GM21381 (cell line): ENCODE results near the gene FAP.

ENCODE experiments used
- ATAC-seq: cut with Tn5 transposase; IDR thresholded peaks from one replicate; pipeline ENCODE4 v1.9.1; 2021; ENCODE audit warnings: mild to moderate bottlenecking, moderate library complexity; ENCODE audit not compliant: unreplicated experiment

Gene FAP, protein sequence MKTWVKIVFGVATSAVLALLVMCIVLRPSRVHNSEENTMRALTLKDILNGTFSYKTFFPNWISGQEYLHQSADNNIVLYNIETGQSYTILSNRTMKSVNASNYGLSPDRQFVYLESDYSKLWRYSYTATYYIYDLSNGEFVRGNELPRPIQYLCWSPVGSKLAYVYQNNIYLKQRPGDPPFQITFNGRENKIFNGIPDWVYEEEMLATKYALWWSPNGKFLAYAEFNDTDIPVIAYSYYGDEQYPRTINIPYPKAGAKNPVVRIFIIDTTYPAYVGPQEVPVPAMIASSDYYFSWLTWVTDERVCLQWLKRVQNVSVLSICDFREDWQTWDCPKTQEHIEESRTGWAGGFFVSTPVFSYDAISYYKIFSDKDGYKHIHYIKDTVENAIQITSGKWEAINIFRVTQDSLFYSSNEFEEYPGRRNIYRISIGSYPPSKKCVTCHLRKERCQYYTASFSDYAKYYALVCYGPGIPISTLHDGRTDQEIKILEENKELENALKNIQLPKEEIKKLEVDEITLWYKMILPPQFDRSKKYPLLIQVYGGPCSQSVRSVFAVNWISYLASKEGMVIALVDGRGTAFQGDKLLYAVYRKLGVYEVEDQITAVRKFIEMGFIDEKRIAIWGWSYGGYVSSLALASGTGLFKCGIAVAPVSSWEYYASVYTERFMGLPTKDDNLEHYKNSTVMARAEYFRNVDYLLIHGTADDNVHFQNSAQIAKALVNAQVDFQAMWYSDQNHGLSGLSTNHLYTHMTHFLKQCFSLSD

DNA sequence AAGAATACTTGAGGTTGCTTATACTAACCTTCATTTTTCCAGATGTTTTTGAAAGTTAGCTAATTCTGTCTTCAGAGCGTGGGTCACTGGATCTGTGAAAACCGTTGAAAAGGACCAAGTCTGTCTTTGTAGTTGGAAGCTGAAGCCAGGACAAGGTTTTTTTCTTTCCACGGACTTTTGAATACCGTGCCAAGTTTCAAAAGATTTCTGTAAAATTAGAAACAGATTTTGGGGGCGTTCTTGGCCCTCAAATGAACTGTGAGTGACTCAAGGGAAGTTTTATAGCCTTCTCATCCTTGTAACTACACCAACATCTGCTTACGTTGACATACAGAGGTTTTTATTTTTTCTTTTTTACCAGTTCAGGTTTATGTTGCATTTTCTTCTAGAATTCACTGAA, at the start of gene FAP:
TSS of gene FAP (minus strand) at position 152 of the 400 bp plus-strand sequence. CDS start at position 34, 118 bp downstream.
- no peak for ATAC-seq

DNA sequence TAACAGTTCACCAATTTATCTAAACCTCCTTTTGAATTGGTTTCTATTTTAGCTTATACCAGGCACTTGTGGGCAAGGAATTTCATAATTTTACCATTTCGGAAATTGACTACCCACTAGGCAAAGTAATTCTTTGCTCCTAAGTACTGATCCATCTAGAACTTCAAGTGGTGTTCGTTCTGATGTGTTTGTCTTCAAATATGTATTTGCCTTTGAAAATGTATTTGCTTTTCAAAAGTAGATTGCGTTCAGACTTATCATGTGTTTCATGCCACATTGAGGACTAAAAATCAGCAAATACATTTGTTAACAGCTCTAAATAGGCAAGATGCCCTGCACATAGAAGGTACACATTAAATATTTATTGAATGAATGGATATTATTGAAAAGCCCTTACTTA, 48.5 kb upstream of the FAP start:
- ATAC-seq: no peak

DNA sequence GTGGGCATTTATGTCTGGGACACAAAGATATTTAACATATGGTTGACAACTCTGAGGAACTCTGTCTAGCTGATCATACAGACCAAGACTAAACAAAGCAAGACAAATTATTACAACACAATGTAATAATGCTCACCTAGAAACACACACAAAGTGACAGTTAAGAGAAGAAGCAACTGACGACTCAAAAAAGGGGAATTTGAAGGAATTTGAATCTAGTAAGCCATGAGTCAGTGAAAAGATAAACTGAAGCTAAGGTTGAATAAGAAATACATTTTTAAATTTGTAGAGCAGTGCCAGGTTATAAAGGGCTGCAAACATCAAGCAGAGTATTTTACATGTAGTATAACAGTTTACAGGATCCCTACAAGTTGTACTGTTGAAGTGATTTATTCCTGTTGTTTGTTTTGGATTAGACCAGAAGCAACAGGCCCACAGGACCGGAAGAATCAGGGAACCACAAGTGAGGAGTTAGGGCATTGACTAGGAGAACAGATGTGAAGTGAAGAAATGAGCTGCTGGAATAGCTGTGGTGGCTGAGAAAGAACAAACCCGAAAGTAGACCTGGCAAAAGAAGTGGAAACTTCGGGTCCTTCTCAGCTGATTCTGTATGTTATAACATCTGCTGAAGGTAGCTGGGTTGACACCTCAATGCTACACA, 39.6 kb upstream of the FAP start:
- no peak for ATAC-seq

DNA sequence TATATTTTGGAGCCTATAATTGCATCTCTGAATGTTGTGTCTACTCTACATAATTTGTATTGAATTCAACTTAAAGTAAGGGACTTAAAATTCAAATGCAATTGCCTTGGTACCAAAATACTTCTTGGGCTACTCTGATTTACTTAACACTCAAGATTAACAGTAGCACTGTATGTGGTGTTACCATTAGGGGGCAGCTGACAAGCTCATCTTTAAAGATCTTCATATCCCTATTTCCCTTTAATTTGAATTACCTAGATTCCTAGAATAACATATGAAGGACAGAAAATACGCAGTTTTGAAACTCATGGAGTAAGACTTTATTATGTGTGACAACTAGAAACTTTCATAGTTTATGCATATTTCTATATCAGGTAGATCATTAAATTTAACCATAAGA, 37.4 kb upstream of the FAP start:
- no peak for ATAC-seq

DNA sequence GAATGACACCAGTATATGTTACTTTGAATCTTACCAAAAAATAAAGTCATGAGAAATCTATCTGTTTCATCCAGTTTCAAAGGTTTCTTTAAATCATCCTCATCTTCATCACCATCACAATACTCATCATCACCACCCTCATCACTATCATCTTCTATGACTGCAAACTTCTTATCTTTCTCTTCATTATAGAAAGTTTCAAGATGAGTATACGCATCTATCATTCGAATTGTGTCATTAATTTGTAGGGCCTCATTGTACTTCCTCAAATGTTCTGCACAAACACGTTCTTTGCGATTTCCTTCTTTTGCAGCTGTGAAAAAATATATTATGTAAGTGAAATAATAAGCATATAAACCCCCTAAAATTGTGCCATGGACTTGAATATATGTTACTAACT, 34.1 kb upstream of the FAP start:
- ATAC-seq: no peak

DNA sequence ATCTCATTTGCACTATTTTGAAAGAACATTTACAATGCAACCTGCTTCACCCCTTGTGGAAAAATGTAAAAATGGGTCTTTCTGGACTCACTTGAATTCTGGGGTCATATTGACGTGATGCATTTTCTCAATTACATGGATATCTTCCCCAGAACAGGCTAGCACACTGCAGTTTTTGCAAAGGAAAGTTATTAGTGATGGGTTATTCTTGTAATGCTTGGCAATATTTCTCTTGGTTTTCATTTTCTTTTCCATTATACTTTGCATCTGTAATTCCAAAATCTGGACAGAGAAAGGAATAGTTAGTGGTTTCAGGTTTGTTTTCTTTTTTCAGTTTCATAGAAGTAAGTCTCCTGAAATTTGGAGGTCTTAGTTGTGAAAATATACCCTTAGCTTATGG, 24.8 kb upstream of the FAP start:
- no peak for ATAC-seq

DNA sequence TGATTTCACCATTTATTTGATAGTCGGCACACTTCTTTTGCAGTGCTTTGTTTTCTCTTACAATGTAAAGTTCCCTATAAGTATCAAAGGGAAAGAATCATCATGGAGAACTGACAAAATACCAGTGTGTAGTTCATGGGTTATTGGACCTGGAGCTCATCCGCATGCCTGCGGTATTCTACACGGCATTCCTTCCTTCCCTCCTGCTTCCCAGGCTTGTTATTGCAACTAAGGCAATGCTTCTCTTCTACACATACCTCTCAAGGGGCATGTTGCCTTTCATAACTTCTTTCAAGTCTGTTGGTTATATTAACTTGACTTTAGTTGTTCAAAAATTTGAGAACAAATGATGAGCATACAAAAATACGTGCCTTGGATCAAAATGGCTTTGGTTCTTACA, 24.3 kb upstream of the FAP start:
- no peak for ATAC-seq

DNA sequence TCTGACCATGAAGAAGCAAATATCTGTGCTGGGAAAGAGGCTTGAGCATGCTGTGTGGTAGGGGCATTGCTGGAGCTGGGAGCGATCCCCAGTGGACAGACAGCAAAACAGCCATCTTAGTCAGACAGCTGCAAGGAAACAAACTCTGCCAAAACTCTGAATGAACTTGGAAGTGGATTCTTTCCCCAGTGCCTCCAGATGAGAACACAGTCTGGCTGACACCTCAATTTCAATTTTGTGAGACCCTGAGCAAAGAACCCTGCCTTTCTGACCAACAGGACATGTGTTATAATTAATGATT, 23.2 kb upstream of the FAP start:
- ATAC-seq: no peak

DNA sequence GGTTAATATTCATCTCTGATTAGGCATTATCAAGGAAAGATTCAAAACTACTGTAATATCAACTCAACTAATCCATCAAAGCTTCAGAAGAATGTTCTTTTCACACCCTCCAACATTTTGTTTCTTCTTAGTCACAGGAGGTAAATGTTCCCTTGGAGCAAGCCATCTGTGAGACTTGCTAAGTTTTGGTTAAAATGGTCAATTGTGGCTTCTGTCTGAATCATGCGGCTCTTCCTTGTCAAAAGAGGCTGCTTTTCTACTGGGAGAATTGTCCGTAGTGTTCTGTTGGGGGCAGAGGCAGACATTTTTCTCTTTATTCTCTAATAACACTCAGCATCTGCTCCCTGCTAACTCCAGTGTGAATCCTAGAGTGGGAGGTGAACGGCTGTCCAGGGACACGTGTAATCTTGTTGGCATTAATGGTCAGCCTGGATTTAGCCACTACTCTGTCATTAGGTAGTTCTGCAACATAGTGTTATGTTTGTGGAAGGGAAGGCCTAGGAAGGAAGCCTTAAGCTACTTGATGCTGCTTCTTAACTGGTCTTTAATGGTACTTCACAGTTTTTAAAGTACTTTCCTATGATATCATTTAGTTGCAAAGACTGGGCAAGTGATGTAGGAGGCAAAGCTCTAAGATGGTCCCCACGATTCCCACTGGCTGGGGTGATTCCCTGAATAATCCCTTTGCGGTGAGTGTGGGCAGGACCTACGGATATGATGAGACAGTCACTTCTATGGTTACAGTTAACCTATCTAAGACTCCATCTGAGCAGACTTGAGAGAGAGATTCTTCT, 22.6 kb upstream of the FAP start:
- ATAC-seq: no peak

DNA sequence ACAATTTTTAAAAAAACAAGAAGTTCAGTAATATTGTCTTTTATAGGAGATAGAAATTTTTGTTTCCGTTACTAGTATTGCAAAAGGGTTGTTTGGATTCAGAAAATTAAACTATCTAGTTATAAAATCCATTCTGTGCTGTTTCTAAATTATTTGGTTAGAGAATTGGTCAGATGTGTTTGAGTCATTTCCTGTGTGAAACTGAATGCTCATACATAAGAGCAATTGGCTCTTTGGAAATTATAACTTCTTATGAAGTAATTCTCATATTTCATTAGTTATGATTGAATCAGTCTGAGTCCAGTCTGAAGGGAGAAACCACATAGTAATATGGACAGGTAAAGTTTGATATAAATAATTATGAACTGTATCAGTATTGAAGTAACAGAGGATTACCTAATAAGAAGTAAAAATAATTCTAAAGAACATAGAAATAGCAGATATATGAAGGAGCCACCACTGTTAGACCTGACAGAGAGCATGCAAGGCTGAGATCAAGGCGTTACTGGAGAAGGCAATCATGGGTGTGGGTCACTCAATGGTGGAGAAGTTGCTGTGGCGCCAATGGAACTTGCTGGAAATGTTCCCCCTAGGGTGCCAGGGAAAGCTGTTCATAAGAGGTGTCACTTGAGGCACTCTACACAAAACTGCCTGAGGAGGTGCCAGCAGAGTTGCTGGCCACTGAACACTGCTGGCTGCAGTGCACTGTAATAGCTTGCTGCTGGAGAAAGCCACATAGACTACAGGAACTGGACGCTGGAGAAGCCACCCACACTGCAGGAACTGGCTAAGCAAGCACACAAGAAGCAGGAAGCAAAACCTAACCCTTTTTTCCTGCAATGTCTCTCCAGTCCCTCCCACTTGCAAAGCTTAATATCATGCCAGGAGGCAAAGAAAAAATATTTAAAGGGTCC, 18.0 kb upstream of the FAP start:
- ATAC-seq: peak; percentile 47

DNA sequence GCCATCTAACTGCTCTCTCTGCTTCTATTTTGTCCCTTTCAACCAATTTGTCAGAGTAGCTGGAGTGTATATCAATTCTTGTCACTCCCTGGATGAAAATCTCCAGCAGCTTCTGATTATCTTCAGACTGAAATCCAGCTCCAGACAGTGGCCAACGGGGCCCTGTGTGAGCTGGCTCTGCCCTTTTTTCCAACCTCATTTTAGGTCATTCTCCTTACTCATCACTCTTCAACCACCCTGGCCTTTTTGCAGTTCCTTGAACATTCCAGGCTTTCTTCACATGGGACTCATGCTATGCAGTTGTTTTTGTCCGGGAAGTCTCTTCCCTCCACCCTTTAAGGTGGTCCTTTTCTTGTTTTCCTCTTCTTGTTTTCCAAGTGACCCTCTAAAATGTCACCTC, 15.4 kb upstream of the FAP start:
- no peak for ATAC-seq

DNA sequence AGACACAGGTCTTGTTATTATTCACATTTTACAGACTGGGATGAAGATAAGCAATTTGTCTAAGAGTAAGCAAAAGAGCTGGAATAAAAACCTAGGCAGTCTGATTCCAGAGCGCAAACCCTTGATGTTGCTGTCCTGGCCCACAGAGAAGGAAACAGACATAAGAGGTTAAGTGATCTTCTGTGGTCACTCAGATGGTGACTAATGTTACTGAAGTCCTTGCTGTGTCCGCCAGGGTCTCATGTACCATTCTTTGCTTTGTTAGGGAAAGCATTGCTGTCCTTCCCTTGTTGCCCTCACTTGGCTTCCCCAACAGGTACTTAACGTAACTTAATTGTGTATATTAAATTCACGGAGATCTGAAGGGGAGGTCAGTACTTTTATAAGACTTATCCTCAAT, 14.9 kb upstream of the FAP start:
- ATAC-seq: no peak

DNA sequence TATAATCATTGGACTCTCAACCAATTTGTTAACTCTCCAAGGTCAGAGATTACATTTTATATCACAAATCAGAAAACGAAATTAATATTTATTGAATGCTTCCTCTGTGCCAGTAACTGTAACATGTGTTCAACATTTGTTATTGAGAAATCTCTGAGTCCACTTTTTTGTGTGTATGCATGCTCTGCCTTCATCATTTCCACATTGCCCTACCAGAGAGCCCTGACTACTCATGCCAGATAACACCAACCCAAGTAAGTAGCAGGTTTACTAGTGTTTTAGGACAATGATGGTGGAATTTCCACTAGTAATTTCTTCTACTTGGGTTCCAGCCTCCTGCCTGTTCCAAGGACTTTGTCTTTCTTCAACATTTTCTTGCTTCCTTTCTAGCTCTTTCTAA, 14.2 kb upstream of the FAP start:
- no peak for ATAC-seq

DNA sequence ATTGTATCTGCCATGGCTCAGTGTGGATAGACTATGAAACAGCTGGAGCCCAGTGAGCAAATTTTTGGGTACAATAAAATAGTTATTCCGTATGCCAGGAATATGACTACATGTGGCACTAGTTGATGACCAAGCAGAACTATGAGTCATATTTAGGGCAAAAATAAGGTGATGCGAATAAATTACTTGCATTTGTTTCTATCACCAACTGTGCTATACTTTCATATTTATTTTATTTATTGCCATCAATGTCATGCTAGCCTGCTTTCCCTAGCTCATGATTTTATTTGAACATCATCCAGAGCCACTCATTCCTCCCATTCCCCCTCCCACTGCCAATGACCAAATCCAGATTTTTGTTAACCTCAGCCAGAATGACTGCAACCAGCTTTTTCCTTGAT, 13.3 kb upstream of the FAP start:
- no peak for ATAC-seq

DNA sequence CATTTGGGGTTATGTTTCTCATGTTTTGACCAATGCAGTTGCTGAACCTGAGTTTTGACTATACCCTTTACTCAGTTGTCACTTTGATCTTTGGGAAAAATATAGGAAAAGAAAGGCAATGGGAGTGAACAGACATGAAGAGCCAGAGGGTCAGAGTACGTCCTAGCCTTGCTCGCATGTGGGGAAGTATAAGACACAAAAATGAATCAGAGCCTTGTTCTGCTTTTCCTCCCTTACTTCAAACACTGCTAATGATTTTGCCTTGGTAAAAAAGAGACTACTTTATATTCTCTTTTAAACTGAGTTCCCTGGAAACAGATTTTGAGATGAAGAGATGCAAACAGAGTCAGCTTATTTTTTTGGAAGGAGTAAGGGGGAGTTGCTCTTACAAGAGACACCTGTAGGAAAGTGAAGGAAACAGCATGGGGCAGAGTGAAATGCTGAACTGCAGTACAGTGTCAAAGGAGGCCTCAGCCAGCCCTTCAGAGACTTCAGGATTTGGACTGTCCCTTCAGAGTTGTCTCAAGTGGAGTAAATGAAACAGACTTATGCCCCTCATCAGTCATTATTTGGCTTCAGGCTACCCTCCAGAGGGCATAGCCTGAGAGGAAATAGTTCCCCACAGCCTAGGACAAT, 11.1 kb upstream of the FAP start:
- ATAC-seq: no peak

DNA sequence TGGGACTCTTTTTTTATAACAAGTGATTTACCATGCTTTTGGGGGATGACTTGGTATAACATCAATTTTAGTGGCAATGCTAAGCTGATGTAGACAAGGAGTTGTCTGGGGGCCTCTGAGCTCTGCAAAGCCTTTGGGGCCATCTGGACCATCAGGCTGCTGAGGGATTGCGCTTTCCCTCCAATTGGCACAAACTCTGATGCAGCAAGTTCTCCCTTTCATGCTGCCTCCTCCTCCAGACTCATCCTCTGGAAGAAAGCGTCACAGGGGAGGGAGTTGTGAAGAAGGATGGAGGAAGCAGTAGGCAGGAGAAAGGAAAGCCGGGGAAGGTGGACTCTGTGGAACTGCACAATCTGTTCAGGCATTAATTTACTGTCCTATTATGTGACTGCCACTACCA, 10.2 kb upstream of the FAP start:
- no peak for ATAC-seq

DNA sequence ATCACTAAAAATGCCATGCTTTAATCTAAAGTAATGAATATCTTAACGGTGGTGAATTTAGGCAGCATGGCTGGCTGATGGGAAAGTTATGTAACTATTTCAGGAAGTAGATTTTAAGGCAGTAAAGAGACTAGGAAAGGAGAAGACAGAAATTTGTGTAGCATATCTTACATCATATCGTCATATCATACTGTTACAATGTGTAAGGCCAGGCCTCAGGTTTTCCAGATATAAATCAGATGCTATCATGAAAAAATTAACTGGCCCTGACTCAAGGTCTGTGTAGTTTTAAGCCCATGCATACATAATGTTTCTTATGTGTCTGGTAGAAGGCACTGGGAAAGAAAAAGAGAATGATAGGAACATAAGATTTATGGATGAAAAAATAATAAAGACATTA, 8.9 kb upstream of the FAP start:
- ATAC-seq: no peak

DNA sequence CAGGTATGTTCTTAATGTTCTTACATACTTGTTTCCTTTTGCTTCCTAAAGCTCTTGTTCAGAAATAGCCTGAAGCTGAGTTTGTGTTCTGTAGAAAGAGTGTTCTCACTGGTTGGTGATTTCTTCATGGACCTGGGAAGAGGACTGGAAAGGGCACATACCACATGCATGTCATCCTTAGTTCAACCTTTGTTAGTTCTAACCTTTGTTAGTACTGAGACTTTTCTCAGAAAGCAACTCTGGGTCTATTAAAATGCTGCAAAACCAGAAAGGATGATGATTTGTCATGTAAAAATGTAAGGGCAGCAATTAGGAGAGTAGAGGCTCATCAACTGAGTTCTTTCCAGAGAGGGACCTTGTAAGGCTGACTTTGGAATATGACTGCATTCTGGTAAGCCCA, 2.5 kb upstream of the FAP start:
- no peak for ATAC-seq

DNA sequence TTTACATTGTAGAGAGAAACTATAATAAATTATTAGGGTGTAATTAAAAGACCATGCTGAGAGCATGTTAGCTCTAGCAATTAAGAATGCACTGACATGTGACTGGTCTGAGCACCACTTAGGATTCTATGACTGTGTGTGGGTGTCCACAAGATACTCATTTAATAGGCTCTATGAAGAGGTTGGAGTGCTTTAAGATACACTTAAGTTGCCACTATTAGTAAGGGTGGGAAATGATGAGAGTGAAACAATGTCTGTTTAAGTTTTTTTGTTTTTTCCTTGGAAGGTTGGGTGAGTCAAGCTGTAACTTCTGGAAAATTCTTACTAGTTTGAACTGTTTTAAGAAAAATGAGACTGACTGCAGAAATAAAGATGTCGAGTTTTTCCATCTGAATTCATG, 1.8 kb upstream of the FAP start:
- ATAC-seq: no peak

DNA sequence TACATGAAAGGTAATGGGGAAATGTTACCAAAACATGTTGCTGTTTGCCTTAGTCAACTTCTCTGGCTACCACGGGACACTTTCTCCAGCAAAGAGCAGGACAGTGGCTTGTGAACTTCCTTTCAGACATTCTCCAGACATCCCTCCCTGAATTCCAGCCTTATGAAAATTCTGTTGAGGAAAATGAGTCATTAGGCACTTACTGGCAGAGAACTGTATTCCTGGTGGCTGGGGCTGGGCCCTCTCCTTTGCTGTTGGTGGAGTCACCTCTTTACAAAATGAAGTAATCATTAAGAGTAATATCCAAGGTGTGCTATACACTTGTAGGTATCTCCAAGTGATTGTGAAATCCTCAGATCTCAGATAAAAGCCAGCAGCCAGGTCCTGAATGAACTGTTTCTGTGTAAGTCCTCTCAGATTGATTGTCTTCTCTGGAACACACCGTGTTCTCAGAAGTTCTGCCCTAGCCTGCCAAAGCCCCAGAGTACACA, 1.3 kb upstream of the FAP start:
- no peak for ATAC-seq
